Natural killer cell treated with Interleukin-12 subunit alpha and Interleukin-12 subunit beta and Interleukin-15 and Interleukin-18, amount 100 ng/mL, for 72 hours (primary cell): Measurements from ENCODE around the gene VENTX. TPM values are rescaled to one million over a fixed set of nuclear protein-coding genes. Genes with fewer than 3 reads are reported as not detected.

Experiments
- ATAC-seq, 2 donors: fragments of 150-1000 bp; cut with Tn5 transposase in 1 of 2; sonication (Bioruptor Pico), chemical (Tn5 transposase) in 1 of 2; 2 replicates each; pipeline ENCODE4 v1.10.0; 2021
- DNase-seq: peaks from one replicate; pipeline ENCODE4 v3.0.0; 2022; ENCODE audit warnings: low spot score
- H3K27ac Mint-ChIP-seq, 2 donors: 1 replicate in 1 of 2; 2 replicates in 1 of 2; pipeline ENCODE4 v1.8.0; 2022; ENCODE audit warnings: mixed read lengths in 2 of 2, mild to moderate bottlenecking in 1 of 2, moderate library complexity in 1 of 2
- H3K27me3 Mint-ChIP-seq, 2 donors: 1 replicate in 1 of 2; 2 replicates in 1 of 2; pipeline ENCODE4 v1.8.0; 2022; ENCODE audit warnings: mixed read lengths in 2 of 2
- H3K36me3 Mint-ChIP-seq: one replicate; pipeline ENCODE4 v1.8.0; 2022; ENCODE audit warnings: mixed read lengths
- H3K4me1 Mint-ChIP-seq, 2 donors: 1 replicate in 1 of 2; 2 replicates in 1 of 2; pipeline ENCODE4 v1.8.0; 2022; ENCODE audit warnings: low read depth in 2 of 2, mixed read lengths in 2 of 2, mild to moderate bottlenecking in 1 of 2
- H3K4me3 Mint-ChIP-seq: one replicate; pipeline ENCODE4 v1.8.0; 2022; ENCODE audit warnings: mixed read lengths
- H3K9me3 Mint-ChIP-seq: 2 replicates; pipeline ENCODE4 v1.8.0; 2022; ENCODE audit warnings: mixed read lengths
- total RNA-seq, 2 donors: library from RNA; stranded (reverse); gene quantifications; one replicate each; pipeline ENCODE4 v1.2.3, GENCODE V29; 2022

VENTX gene
- total RNA-seq, 2 donors from 2014 or later = not detected

DNA sequence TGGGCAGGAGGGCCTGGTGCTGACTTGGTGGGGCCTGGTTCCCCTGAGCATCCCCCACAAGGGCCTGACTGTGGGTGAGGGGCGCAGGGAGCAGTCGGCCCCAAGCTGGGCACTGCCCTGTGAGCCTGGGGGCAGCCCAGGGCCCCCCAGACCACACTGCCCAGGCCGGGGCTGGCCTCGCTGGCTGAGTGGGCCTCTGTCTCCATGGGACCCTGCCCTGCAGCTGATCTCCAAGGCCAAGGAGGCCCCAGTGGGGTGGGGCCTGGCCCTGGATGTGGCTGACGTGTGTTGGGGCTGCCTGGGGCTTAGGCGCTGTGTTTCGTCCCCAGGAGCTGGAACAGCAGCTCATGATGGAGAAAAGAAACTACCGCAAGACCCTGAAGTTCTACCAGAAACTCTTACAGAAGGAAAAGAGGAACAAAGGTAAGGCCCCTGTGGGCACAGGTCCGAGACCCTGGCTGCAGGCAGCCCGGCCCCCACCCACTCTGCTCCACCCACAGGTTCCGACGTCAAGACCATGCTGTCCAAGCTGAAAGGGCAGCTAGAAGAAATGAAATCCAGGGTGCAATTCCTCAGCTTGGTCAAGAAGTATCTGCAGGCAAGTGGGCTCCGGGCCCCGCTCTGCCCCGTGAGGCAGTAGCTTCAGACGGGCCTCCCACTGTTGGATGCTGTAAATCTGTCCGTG lies 31.2 kb upstream of the VENTX start:
- no peak for ATAC-seq
- H3K4me3 Mint-ChIP-seq = no peak overlapping the region
- no peaks in the 10 kb centered on the region for H3K27me3 Mint-ChIP-seq
- H3K4me1 Mint-ChIP-seq = no peaks in the 10 kb centered on the region
- H3K27ac Mint-ChIP-seq = no peak overlapping the region
- H3K36me3 Mint-ChIP-seq = no peaks in the 10 kb centered on the region
- no peak for DNase-seq
- H3K9me3 Mint-ChIP-seq = no peaks in the 10 kb centered on the region

DNA sequence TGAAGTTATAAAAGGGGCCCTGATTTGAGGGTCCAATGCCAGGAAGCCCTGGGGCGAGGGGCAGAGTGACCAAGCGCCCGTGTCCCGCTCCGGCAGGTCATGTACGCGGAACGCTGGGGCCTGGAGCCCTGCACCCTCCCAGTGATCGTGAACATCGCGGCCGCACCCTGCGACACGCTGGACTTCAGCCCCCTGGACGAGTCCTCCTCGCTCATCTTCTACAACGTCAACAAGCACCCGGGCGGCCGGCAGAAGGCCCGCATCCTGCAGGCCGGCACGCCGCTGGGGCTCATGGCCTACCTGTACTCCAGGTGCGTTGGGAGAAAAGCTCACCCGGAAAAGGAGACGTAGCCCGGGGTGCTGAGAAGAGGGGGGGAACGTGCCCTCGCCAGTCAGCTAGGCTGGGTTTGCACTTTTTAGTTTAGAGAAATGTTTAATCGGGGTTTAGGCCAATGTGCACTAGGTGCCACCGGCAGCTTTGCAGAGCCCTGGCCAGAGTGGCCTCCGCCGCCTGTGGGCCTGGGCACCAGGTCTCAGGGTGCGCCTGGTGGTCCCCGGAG lies 30.5 kb upstream of the VENTX start:
- H3K36me3 Mint-ChIP-seq = no peaks in the 10 kb centered on the region
- ATAC-seq (no peak), DNase-seq (no peak)
- peaks cover 0 to 2% of the 10 kb centered on the region in 2 donors for H3K4me1 Mint-ChIP-seq
- H3K27me3 Mint-ChIP-seq = no peaks in the 10 kb centered on the region
- no peak overlapping the region for H3K27ac Mint-ChIP-seq
- H3K4me3 Mint-ChIP-seq = no peak overlapping the region
- no peaks in the 10 kb centered on the region for H3K9me3 Mint-ChIP-seq

DNA sequence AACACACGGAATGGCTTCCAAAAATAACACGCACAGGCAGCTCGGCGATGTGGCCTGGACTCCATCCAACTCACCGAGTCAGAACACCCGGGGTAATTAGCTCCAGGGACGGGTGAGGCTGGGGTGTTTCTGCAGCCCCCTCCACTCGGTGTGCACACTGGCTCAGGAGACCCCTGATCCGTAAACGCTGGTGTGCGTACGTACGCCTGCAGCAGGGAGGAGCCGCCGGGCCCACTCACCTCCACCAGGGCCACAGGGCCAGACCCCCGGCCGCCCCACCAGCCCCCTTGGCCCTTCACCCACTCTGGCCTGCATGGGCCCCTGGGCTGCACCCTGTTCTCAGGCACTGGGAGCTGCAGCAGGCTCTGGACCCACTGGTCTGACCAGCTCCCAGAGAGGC lies 30.0 kb upstream of the VENTX start:
- no peak overlapping the region for H3K4me3 Mint-ChIP-seq
- DNase-seq (no peak), ATAC-seq (no peak)
- H3K27me3 Mint-ChIP-seq = no peaks in the 10 kb centered on the region
- H3K4me1 Mint-ChIP-seq = peaks cover 0 to 3% of the 10 kb centered on the region in 2 donors
- H3K36me3 Mint-ChIP-seq = no peaks in the 10 kb centered on the region
- no peaks in the 10 kb centered on the region for H3K9me3 Mint-ChIP-seq
- H3K27ac Mint-ChIP-seq = no peak overlapping the region

DNA sequence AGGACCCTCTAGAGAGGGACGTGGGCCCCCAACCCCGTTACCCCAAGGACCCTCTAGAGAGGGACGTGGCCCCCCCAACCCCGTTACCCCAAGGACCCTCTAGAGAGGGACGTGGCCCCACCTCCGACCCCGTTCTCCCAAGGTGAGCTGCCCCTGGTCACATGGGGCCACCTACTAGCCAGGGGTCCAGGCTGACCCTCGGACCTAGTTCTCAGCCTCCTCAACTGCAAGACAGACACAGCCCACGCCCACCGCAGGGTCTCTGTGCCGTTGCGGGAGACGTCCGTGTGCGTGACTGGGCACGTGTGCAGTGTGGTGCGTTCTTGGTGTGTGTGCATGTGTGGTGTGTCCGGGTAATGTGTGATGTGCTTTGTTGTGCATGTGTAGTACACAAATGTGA lies 29.2 kb upstream of the VENTX start:
- ATAC-seq (no peak), DNase-seq (no peak)
- Mint-ChIP-seq H3K36me3 (no peaks in the 10 kb centered on the region), H3K27ac (no peak overlapping the region), H3K27me3 (no peaks in the 10 kb centered on the region), H3K4me3 (no peak overlapping the region), H3K4me1 (peaks cover 0 to 3% of the 10 kb centered on the region in 2 donors), H3K9me3 (no peaks in the 10 kb centered on the region)

DNA sequence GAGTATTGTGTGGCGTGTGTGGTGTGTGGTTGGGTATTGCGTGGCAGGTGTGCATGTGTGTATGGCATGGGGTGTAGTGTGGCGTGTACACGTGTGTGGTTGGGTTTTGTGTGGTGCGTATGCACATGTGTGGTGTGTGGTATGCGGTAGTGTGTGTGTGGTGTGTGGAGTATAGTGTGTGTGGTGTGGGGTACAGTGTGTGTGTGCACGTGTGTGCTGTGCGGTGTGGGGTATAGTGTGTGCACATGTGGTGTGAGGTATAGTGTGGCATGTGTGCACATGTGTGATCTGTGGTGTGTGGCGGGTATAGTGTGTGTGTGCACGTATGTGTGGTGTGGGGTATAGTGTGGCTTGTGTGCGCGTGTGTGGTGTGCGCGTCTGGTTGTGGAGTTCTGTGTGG lies 28.5 kb upstream of the VENTX start:
- no peak overlapping the region for H3K27ac Mint-ChIP-seq
- H3K9me3 Mint-ChIP-seq = no peaks in the 10 kb centered on the region
- H3K27me3 Mint-ChIP-seq = no peaks in the 10 kb centered on the region
- H3K36me3 Mint-ChIP-seq = no peaks in the 10 kb centered on the region
- peaks cover 0 to 3% of the 10 kb centered on the region in 2 donors for H3K4me1 Mint-ChIP-seq
- DNase-seq (no peak), ATAC-seq (peak in 1 of 2 donors; percentile 21)
- no peak overlapping the region for H3K4me3 Mint-ChIP-seq

DNA sequence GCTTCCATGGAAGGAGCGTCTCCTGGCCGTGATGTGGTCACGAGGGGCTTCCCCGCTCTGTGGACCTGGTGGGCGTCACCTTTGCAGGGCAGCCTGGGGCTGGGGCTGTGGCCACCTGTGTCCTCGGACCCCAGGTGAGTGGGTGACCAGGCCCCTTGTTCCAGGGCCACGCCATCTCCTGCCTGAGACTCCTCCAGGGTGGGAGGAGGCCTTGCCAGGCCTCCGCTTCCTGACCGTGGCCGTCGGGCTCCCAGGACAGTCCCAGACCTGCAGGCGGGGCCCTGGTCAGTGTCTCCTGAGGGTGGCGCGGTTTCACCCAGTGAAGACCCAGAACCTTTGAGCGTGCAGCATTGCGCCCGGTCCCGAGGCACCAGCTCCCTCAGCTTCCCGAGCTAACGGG lies 28.0 kb upstream of the VENTX start:
- no peak for ATAC-seq
- no peak overlapping the region for H3K27ac Mint-ChIP-seq
- peaks cover 0 to 3% of the 10 kb centered on the region in 2 donors for H3K4me1 Mint-ChIP-seq
- no peak for DNase-seq
- H3K9me3 Mint-ChIP-seq = no peaks in the 10 kb centered on the region
- H3K4me3 Mint-ChIP-seq = no peak overlapping the region
- H3K27me3 Mint-ChIP-seq = no peaks in the 10 kb centered on the region
- no peaks in the 10 kb centered on the region for H3K36me3 Mint-ChIP-seq

DNA sequence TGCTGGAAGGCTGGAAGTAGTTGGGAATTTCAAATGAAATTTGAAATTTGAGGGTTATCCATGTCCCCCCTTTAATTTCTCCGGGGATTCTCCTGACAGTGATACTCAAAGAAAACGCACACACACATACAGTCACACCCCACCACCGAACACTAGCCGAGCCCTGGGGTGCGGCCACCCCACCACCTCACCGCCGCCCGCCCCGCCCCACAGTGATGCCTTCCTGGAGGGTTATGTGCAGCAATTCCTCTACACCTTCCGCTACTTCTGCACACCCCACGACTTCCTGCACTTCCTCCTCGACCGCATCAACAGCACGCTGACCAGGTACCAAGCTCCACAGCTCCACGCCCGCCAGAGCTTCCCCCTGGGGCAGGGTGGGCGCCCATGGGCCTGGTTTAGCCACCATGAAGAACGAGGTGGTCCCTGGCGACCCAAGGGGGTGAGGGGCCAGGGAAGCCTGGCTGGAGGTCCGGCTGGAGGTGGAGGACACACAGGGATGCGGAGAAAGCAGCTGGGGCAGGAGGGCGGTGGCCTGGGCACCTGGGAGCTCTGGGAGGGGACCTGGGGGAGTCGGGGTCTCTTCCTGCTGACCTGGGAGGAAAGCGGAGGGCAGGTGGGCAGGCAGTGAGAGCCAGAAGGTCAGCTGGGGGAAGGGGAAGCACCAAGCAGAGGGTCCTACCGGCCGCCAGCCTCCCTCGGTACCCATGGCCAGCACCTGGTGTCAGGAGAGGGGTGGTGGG lies 27.1 kb upstream of the VENTX start:
- Mint-ChIP-seq H3K27ac (no peak overlapping the region), H3K27me3 (no peaks in the 10 kb centered on the region), H3K4me1 (peaks cover 0 to 3% of the 10 kb centered on the region in 2 donors), H3K4me3 (no peak overlapping the region), H3K36me3 (no peaks in the 10 kb centered on the region), H3K9me3 (no peaks in the 10 kb centered on the region)
- ATAC-seq = no peak
- no peak for DNase-seq

DNA sequence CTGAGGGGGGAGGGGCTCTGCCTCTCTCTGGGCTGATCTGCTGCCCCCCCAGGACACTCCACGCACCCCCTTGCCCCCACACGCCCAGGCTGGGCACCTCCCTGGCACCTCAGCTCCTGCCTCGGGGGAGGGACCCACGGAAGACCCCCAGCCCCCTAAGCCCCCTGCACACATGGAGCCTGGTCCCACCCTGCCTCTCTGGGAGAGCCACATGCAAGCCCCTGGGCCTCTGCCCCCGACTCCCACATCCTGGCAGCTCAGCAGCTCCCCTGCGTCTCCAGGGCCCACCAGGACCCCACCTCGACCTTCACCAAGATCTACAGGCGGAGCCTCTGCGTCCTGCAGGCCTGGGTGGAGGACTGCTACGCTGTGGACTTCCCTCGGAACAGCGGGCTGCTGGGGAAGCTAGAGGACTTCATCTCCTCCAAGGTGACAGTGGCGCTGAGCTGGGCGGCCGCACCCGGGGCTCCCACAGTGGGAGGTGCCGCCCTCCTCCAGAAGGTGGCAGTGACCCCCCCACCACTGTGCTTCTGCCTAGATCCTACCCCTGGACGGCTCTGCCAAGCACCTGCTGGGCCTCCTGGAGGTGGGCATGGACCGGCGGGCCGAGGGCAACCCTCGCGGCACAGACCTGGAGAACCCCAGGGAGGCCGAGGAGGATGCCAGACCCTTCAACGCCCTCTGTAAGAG lies 26.4 kb upstream of the VENTX start:
- Mint-ChIP-seq H3K27me3 (no peaks in the 10 kb centered on the region), H3K27ac (no peak overlapping the region), H3K4me3 (no peak overlapping the region), H3K4me1 (peaks cover 0 to 3% of the 10 kb centered on the region in 2 donors), H3K9me3 (no peaks in the 10 kb centered on the region), H3K36me3 (no peaks in the 10 kb centered on the region)
- ATAC-seq (no peak), DNase-seq (no peak)

DNA sequence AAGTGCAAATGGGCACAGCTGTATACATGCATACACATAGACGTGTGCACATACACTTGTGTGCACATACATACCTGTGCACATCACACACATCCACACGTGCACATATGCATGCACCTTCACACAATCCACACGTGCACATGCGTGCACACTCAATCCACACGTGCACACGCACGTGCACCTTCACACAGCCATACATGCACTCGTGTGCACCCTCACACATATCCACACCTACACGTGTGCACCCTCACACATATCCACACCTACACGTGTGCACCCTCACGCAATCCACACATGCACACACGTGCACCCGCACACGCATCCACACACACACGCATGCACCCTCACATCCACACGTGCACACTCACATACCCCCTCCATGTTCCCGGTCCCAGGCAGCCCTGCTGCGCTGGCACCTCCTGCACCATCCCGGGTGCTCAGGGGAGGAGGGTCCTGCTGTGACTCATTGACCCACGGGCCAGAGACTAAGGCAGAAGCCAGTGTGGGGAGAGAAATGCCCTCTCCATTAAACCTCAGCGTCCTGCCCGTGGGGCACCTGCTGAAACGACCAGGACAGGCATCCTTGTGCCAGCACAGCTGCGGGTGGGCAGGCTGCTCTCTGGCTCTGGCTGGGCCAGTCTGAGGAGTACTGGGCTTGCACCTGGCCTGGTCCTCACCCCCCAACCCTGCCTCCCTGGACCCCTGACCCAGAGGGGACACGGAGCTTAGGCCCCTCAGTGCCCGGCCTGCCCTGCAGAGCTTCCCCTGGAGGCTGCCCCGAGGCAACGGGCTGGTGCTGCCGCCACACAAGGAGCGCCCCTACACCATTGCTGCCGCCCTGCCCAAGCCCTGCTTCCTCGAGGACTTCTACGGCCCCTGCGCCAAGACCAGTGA lies 25.4 kb upstream of the VENTX start:
- Mint-ChIP-seq H3K9me3 (no peaks in the 10 kb centered on the region), H3K36me3 (no peaks in the 10 kb centered on the region), H3K4me1 (peaks cover 0 to 3% of the 10 kb centered on the region in 2 donors), H3K4me3 (no peak overlapping the region), H3K27me3 (no peaks in the 10 kb centered on the region), H3K27ac (no peak overlapping the region)
- DNase-seq (no peak), ATAC-seq (no peak)

DNA sequence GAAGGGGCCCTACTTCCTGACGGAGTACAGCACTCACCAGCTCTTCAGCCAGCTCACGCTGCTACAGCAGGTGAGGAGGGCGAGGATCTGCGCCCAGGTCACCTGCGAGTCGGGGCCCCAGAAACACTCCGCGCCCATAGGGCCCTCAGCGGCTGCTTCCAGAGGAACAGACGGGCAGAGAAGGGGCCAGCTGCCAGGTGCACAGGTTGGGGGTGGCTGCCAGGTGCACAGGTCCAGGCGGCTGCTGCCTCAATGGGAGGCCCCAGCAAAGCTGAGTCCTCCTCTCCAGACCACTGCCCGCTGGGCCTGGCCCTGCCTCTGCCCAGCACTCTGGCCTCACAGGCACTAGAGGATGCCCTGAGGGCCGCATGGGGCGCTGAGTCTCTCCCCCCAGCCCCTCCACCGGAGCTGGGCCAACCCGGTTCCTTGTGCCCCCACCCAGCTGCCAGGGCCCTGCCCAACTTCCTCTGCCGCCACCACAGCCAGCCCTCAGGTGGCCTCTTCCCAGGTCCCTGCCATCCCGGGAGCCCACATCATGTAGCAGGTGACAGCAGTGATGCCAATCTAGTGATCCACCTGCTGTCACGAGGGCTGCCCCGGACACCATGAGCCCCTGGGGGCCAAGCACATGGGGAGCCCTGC lies 24.7 kb upstream of the VENTX start:
- H3K36me3 Mint-ChIP-seq = no peaks in the 10 kb centered on the region
- H3K27me3 Mint-ChIP-seq = no peaks in the 10 kb centered on the region
- no peak for DNase-seq
- no peak for ATAC-seq
- H3K4me3 Mint-ChIP-seq = no peak overlapping the region
- no peak overlapping the region for H3K27ac Mint-ChIP-seq
- peaks cover 0 to 3% of the 10 kb centered on the region in 2 donors for H3K4me1 Mint-ChIP-seq
- H3K9me3 Mint-ChIP-seq = no peaks in the 10 kb centered on the region

DNA sequence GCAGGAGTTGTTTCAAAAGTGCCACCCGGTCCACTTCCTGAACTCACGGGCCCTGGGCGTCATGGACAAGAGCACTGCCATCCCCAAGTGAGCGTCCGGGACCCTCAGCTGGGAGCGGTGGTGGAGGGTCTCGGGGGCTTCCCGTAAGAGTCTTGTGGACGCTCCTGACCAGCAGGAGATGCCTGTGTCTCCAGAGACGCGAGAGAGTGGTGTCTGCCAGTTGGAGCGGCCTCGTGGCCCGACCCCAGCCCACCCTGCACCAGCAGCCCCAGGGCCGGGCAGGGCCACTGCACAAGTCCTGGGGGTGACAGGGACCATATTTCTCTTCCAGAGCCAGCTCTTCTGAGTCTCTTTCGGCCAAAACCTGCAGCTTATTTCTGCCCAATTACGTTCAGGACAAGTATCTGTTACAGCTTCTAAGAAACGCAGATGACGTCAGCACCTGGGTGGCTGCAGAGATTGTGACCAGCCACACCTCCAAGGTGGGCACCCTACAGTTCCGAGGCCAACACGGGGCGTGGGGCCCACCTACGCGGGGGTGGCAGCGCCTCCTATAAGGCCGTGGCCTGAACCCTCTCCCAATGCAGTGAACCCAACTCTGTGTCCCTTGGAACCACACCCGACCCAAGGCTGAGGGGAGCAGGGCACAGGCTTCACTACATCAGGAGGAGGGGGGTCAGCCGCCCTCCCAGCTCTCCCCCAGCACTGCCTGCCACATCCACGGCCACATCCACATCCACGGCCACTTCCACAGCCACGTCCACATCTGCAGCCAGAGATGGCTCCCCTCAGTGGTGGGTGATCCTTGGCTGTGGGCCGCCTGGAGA lies 23.8 kb upstream of the VENTX start:
- DNase-seq (no peak), ATAC-seq (no peak)
- no peak overlapping the region for H3K27ac Mint-ChIP-seq
- H3K4me1 Mint-ChIP-seq = peaks cover 0 to 3% of the 10 kb centered on the region in 2 donors
- no peaks in the 10 kb centered on the region for H3K9me3 Mint-ChIP-seq
- H3K4me3 Mint-ChIP-seq = no peak overlapping the region
- no peaks in the 10 kb centered on the region for H3K36me3 Mint-ChIP-seq
- H3K27me3 Mint-ChIP-seq = no peaks in the 10 kb centered on the region
